RWPE1 (cell line): ENCODE data around the gene OGFR.
"Not testable (repeated sequence)": the region's sequence is repeated elsewhere in the genome, so short reads cannot be mapped to it uniquely, and the experiment has no call there.

ENCODE experiments used
- CTCF ChIA-PET: fragments of 350-600 bp; sonication (Branson Sonifier 250); formaldehyde crosslinking; extraction: SDS; loops from one replicate; lab custom pipeline; 2021; lab: Yijun Ruan, JAX
- POLR2A ChIA-PET: fragments of 400-600 bp; formaldehyde crosslinking; extraction: SDS; loops from one replicate; lab custom pipeline; 2020; ENCODE audit warnings: antibody characterized with exemption; ENCODE audit not compliant: low non-redundant PET; lab: Yijun Ruan, JAX
- DNase-seq: peaks from one replicate; pipeline ENCODE4 v3.0.0; 2012; ENCODE audit warnings: low spot score
- H3K27ac ChIP-seq: fragments of 450-650 bp; 2 replicates; pipeline ENCODE4 v1.5.1; 2017
- CTCF ChIP-seq: fragments of 450-650 bp; conservative IDR thresholded peaks from 2 replicates; pipeline ENCODE4 v1.5.1; 2017; ENCODE audit warnings: low read depth, mild to moderate bottlenecking

Gene OGFR

DNA sequence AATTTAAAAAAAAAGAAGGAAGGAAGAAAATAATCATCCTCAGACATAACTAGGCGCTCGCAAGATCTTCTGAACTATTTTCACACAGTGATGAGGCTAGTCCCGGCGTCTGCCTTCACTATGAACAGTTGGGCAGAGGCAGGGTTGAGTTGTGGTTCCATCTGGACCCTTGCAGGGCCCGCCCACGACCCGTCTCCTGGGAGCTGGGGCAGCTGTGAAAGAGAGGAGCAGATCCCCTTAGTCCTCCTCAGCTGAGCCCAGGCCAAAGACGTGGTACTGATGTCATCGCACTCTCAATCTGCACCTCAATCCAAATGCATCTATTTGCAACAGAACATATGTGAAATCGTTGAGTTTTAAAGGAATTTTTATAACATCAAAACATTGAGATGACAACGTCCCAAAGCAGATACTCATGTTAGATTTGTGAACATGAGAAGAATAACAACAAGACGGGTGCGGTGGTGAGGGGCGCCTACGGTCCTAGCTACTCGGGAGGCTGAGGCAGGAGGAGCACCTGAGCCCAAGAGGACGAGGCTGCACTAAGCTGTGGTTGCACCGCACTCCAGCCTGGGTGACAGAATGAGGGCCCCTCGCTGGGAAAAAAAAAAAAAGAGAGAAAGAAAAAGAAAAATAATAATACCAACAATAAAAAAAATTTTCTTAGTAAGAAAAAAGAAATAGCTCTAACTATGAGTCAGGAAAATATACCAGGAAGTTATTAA is 41.7 kb downstream of the OGFR start:
- H3K27ac ChIP-seq = no peak overlapping the region
- no peak for TF ChIP-seq CTCF
- ChIA-PET CTCF (interaction anchor here (0.6 to 1.4 kb wide), 4 partner anchors 10 to 47 kb away, joined by 3 to 4 read pairs (median 3); no protein-coding TSS in a partner anchor), POLR2A (interaction anchor here (0.6 kb wide), 1 partner anchor 29 kb away, joined by 5 read pairs; no protein-coding TSS in a partner anchor)
- DNase-seq = no peak

- ChIA-PET CTCF (interaction anchor here (0.7 kb wide), 2 partner anchors 14 to 49 kb away, joined by 3 read pairs; no protein-coding TSS in a partner anchor), POLR2A (interaction anchor here (0.6 to 1.0 kb wide), 2 partner anchors 11 to 21 kb away, joined by 3 to 6 read pairs; no protein-coding TSS in a partner anchor)
- H3K27ac ChIP-seq = peak overlapping the region; percentile 31
- not testable (repeated sequence) for DNase-seq
Measured at GRCh38 chr20:62848917-62849316, 44.3 kb downstream of the OGFR start.

DNA sequence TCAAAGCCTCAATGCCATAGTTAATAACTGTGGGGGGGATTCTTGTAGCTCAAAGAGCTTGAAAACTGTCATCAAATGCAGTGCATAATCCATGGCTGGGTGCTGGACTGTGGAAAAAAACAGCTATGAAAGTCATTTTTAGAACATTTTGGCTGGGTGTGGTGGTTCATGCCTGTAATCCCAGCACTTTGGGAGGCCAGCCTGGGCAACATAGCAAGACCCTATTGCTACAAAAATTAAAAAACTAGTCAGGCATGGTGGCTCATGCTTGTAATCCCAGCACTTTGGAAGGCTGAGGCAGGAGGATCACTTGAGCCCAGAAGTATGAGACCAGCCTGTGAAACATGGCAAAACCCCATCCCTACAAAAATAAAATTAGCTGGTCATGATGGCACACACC is 44.8 kb downstream of the OGFR start:
- POLR2A ChIA-PET = interaction anchor here (0.5 to 1.0 kb wide), 2 partner anchors 21 to 56 kb away, joined by 3 read pairs; no protein-coding TSS in a partner anchor
- TF ChIP-seq CTCF = no peak
- no peak for DNase-seq
- CTCF ChIA-PET = interaction anchor here (0.7 kb wide), 2 partner anchors 14 to 49 kb away, joined by 3 read pairs; no protein-coding TSS in a partner anchor
- H3K27ac ChIP-seq = no peak overlapping the region

GRCh38 chr20:62850333-62850974 is 45.8 kb downstream of the OGFR start:
- CTCF ChIA-PET = interaction anchor here (0.6 kb wide), 1 partner anchor 21 kb away, joined by 6 read pairs; no protein-coding TSS in a partner anchor

GRCh38 chr20:62852196-62852595 is 47.6 kb downstream of the OGFR start:
- H3K27ac ChIP-seq = peak overlapping the region; percentile 30
- ChIA-PET CTCF (no interaction called here), POLR2A (no interaction called here)
- no peak for TF ChIP-seq CTCF
- no peak for DNase-seq

More at GRCh38 chr20:62850333-62850974, 45.8 kb downstream of the OGFR start:
- POLR2A ChIA-PET = no interaction called here
- TF ChIP-seq CTCF = no peak
- peak overlapping the region; percentile 9 for H3K27ac ChIP-seq
- DNase-seq = no peak

DNA sequence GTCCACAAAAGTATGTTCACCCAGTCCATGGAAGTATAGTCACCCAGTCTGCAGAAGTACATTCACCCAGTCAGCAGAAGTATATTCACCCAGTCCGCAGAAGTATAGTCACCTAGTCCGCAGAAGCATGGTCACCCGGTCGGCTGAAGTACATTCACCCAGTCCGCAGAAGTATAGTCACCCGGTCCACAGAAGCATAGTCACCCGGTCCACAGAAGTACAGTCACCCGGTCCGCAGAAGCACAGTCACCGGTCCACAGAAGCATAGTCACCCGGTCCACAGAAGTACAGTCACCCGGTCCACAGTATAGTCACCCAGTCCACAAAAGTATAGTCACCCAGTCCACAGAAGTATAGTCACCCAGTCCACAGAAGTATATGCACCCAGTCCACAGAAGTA is 48.2 kb downstream of the OGFR start:
- no peak overlapping the region for H3K27ac ChIP-seq
- no peak for TF ChIP-seq CTCF
- POLR2A ChIA-PET = no interaction called here
- DNase-seq = no peak
- CTCF ChIA-PET = no interaction called here

GRCh38 chr20:62853304-62853703 is 48.7 kb downstream of the OGFR start:
- CTCF ChIA-PET = interaction anchor here (0.6 kb wide), 1 partner anchor 59 kb away, joined by 3 read pairs; no protein-coding TSS in a partner anchor
- H3K27ac ChIP-seq, DNase-seq, POLR2A ChIA-PET: not testable (repeated sequence)
